Right ventricle myocardium superior (tissue), 1 donor: ENCODE data around the gene SERPINB1. TPM values are rescaled to one million over a fixed set of nuclear protein-coding genes. Genes with fewer than 3 reads are reported as not detected.
A peak's percentile ranks its signal among the peaks of the same experiment; 100 is the strongest.
"Not testable (repeated sequence)": the region's sequence is repeated elsewhere in the genome, so short reads cannot be mapped to it uniquely, and the experiment has no call there.

ENCODE experiments used
- ATAC-seq: fragments of 200-7000 bp; cut with Tn5 transposase; one replicate; pipeline ENCODE4 v1.9.1; 2020; ENCODE audit warnings: mild to moderate bottlenecking; ENCODE audit not compliant: poor library complexity
- DNase-seq: peaks from one replicate; pipeline ENCODE4 v3.0.0-alpha.2; 2020
- intact Hi-C: fragments of 100-400 bp; cut with DNase I; formaldehyde crosslinking; loops from one replicate; pipeline ENCODE4 v1.11.2; 2022
- long read RNA-seq: library from polyadenylated mRNA; unstranded; transcript quantifications from one replicate; pipeline ENCODE4 v2.0.0, GENCODE V29; 2021
- total RNA-seq: library from RNA; stranded (reverse); fragmentation: NEBNext Ultra II Directional; extraction: Animal tissue kit (Norgen Biotek cat#: 25700); gene quantifications from one replicate; pipeline ENCODE4 v1.2.1, GENCODE V29; 2021
- donor health status: DM: no; HTN: yes; CAD: no; lungs with severe emphysema.

The SERPINB1 gene
- total RNA-seq: 25.3 TPM
- long read RNA-seq, transcript SERPINB1-201 (7 exons, 2,619 nt): major isoform, 77 of 86 reads
- long read RNA-seq, partial matches to known transcripts: 2 of 86 reads
- long read RNA-seq, other reads (novel, unspliced or antisense): 7 of 86 reads

- intact Hi-C loops: loop anchor here (2.0 kb wide), 1 partner anchor 147 kb away; no protein-coding TSS in a partner anchor
- ATAC-seq (peak; percentile 93), DNase-seq (peak; percentile 96)
These were observed at the start of gene SERPINB1 for GRCh38 chr6:2841264-2842138. TSS of gene SERPINB1 (minus strand) at chr6:2841863. CDS start at chr6:2840586, 1,277 bp downstream.

GRCh38 chr6:2890976-2891767 lies 49.5 kb upstream of the SERPINB1 start:
- ATAC-seq (no peak), DNase-seq (no peak)

GRCh38 chr6:2885967-2886735 lies 44.5 kb upstream of the SERPINB1 start:
- DNase-seq (no peak), ATAC-seq (no peak)
- intact Hi-C loops: no loop called here

More at GRCh38 chr6:2890976-2891767, 49.5 kb upstream of the SERPINB1 start:
- intact Hi-C loops: no loop called here

GRCh38 chr6:2884804-2885203 lies 43.1 kb upstream of the SERPINB1 start:
- no peak for DNase-seq
- intact Hi-C loops: no loop called here
- no peak for ATAC-seq

GRCh38 chr6:2883673-2884072 lies 42.0 kb upstream of the SERPINB1 start:
- ATAC-seq (no peak), DNase-seq (no peak)
- intact Hi-C loops: no loop called here

- intact Hi-C loops: no loop called here
- DNase-seq: no peak
- no peak for ATAC-seq
These were observed 39.8 kb upstream of the SERPINB1 start for GRCh38 chr6:2881423-2881822.

GRCh38 chr6:2880156-2880555 lies 38.5 kb upstream of the SERPINB1 start:
- intact Hi-C loops, ATAC-seq, DNase-seq: not testable (repeated sequence)

- DNase-seq: no peak
- ATAC-seq: no peak
- intact Hi-C loops: no loop called here
These were observed 36.3 kb upstream of the SERPINB1 start for GRCh38 chr6:2877960-2878359.

- ATAC-seq: no peak
- no peak for DNase-seq
- intact Hi-C loops: no loop called here
These were observed 35.6 kb upstream of the SERPINB1 start for GRCh38 chr6:2877057-2877882.

- DNase-seq (peak; percentile 86), ATAC-seq (peak; percentile 89)
- intact Hi-C loops: no loop called here
These were observed 34.8 kb upstream of the SERPINB1 start for GRCh38 chr6:2876210-2877056.

GRCh38 chr6:2875359-2876191 lies 33.9 kb upstream of the SERPINB1 start:
- intact Hi-C loops: no loop called here
- ATAC-seq (peak; percentile 66), DNase-seq (peak; percentile 75)

GRCh38 chr6:2873643-2874042 lies 32.0 kb upstream of the SERPINB1 start:
- intact Hi-C loops: no loop called here
- DNase-seq (no peak), ATAC-seq (no peak)

GRCh38 chr6:2872423-2873358 lies 31.0 kb upstream of the SERPINB1 start:
- ATAC-seq (no peak), DNase-seq (no peak)
- intact Hi-C loops: no loop called here

GRCh38 chr6:2871953-2872352 lies 30.3 kb upstream of the SERPINB1 start:
- ATAC-seq: no peak

GRCh38 chr6:2871102-2871501 lies 29.4 kb upstream of the SERPINB1 start:
- DNase-seq: no peak
- ATAC-seq: no peak
- intact Hi-C loops: no loop called here

More at GRCh38 chr6:2871953-2872352, 30.3 kb upstream of the SERPINB1 start:
- intact Hi-C loops: no loop called here
- DNase-seq: no peak
